Prostate gland (tissue), 2 donors: ENCODE results near the gene OR11G2. TPM values are rescaled to one million over a fixed set of nuclear protein-coding genes. Genes with fewer than 3 reads are reported as not detected.
"Not testable (repeated sequence)": the region's sequence is repeated elsewhere in the genome, so short reads cannot be mapped to it uniquely, and the experiment has no call there.

Experiments
- DNase-seq: peaks from one replicate; pipeline ENCODE4 v3.0.0-alpha.2; 2019; ENCODE audit warnings: low spot score
- H3K27ac ChIP-seq, 2 donors: fragments of 200-600 bp; sonication (generic); 2 replicates each; pipeline ENCODE4 v1.5.1; 2017 to 2019
- H3K27me3 ChIP-seq: fragments of 200-600 bp; sonication (generic); replicated peaks from 2 replicates; pipeline ENCODE4 v1.5.1; 2019; ENCODE audit not compliant: insufficient read depth
- H3K36me3 ChIP-seq, 2 donors: fragments of 200-600 bp; sonication (generic); 1 replicate in 1 of 2; 2 replicates in 1 of 2; pipeline versions ENCODE4 v1.5.1 to v1.8.1; 2017 to 2019
- H3K4me1 ChIP-seq: fragments of 200-600 bp; sonication (generic); replicated peaks from 2 replicates; pipeline ENCODE4 v1.5.1; 2019
- H3K4me3 ChIP-seq, 2 donors: fragments of 200-600 bp; sonication (generic); 2 replicates each; pipeline ENCODE4 v1.5.1; 2017 to 2019
- H3K9me3 ChIP-seq: fragments of 200-600 bp; sonication (generic); 2 replicates; pipeline ENCODE4 v1.5.1; 2017
- CTCF ChIP-seq, 4 experiments: fragments of 200-600 bp in 2 of 4; fragments of 450-650 bp in 2 of 4; sonication (generic) in 2 of 4; IDR thresholded peaks; 1 replicate in 3 of 4; 2 replicates in 1 of 4; pipeline ENCODE4 v1.5.1; 2016 to 2019; ENCODE audit warnings: antibody characterized with exemption in 4 of 4, mild to moderate bottlenecking in 2 of 4, moderate library complexity in 2 of 4
- POLR2A ChIP-seq: fragments of 450-650 bp; IDR thresholded peaks from one replicate; pipeline ENCODE4 v1.6.1; 2016; ENCODE audit warnings: antibody characterized with exemption, mild to moderate bottlenecking
- POLR2AphosphoS5 ChIP-seq: sonication (generic); formaldehyde crosslinking; IDR thresholded peaks from one replicate; pipeline ENCODE4 v1.6.1; 2017; ENCODE audit warnings: antibody characterized with exemption
- WGBS: methylation state at CpG from one replicate; pipeline ENCODE4 v1.1.5; 2018; 5-methylcytosine and 5-hydroxymethylcytosine counted together
- intact Hi-C: fragments of 100-400 bp; cut with DNase I; formaldehyde crosslinking; loops from one replicate; pipeline ENCODE4 v1.14.2; 2022
- total RNA-seq, 2 donors: library from RNA; depleted of rRNA; stranded (reverse); fragments of >200 nt; gene quantifications; one replicate each; pipeline ENCODE4 v1.1.0, GENCODE V29; 2016

OR11G2 gene
- total RNA-seq: not detected

GRCh38 chr14:20190596-20190995 is at the start of gene OR11G2:
Gene OR11G2, plus strand, starts transcription at chr14:20190896. Its CDS starts 6,542 bp downstream, at chr14:20197438.
- WGBS: 50% methylated on average over 1 of the region's 1 CpG
- no peaks in the 10 kb centered on the region for H3K9me3 ChIP-seq
- H3K27me3 ChIP-seq: no peaks in the 10 kb centered on the region
- H3K36me3 ChIP-seq: no peaks in the 10 kb centered on the region
- H3K27ac ChIP-seq: no peak within 1 kb of the TSS
- no peak for DNase-seq
- no peak within 1 kb of the TSS for H3K4me3 ChIP-seq
- intact Hi-C loops: no loop called here
- no peak for TF ChIP-seq CTCF (IDR thresholded peaks at IDR 0.05)
- no peak for TF ChIP-seq POLR2AphosphoS5
- TF ChIP-seq POLR2A: no peak
- H3K4me1 ChIP-seq: no peaks in the 10 kb centered on the region

- TF ChIP-seq POLR2AphosphoS5: no peak
- no peak for TF ChIP-seq CTCF (IDR thresholded peaks at IDR 0.05)
- TF ChIP-seq POLR2A: no peak
- Histone ChIP-seq H3K27me3 (no peaks in the 10 kb centered on the region), H3K27ac (no peak overlapping the region), H3K9me3 (no peaks in the 10 kb centered on the region), H3K36me3 (no peaks in the 10 kb centered on the region), H3K4me3 (no peak overlapping the region), H3K4me1 (no peaks in the 10 kb centered on the region)
- intact Hi-C loops: no loop called here
- WGBS: 23% methylated on average over 7 of the region's 7 CpGs
- DNase-seq: no peak
These were observed 46.8 kb upstream of the OR11G2 start for GRCh38 chr14:20143911-20144310.

- intact Hi-C loops: no loop called here
- no peak overlapping the region for H3K4me3 ChIP-seq
- no peaks in the 10 kb centered on the region for H3K9me3 ChIP-seq
- no peak for TF ChIP-seq POLR2AphosphoS5
- no peak for TF ChIP-seq POLR2A
- TF ChIP-seq CTCF (IDR thresholded peaks at IDR 0.05): no peak
- H3K36me3 ChIP-seq: no peaks in the 10 kb centered on the region
- H3K27ac ChIP-seq: no peak overlapping the region
- WGBS: 58% methylated on average over 1 of the region's 1 CpG
- no peaks in the 10 kb centered on the region for H3K4me1 ChIP-seq
- H3K27me3 ChIP-seq: no peaks in the 10 kb centered on the region
- DNase-seq: no peak
These were observed 45.9 kb upstream of the OR11G2 start for GRCh38 chr14:20144820-20145219.

- Histone ChIP-seq H3K27ac (no peak overlapping the region), H3K36me3 (no peaks in the 10 kb centered on the region), H3K9me3 (no peaks in the 10 kb centered on the region), H3K4me3 (no peak overlapping the region), H3K4me1 (no peaks in the 10 kb centered on the region), H3K27me3 (no peaks in the 10 kb centered on the region)
- no peak for TF ChIP-seq POLR2A
- no peak for TF ChIP-seq POLR2AphosphoS5
- TF ChIP-seq CTCF (IDR thresholded peaks at IDR 0.05): no peak
- intact Hi-C loops: no loop called here
- DNase-seq: no peak
These were observed 26.2 kb upstream of the OR11G2 start for GRCh38 chr14:20164462-20164861.

- Histone ChIP-seq H3K4me3 (no peak overlapping the region), H3K27ac (no peak overlapping the region), H3K4me1 (no peaks in the 10 kb centered on the region), H3K27me3 (no peaks in the 10 kb centered on the region), H3K9me3 (no peaks in the 10 kb centered on the region), H3K36me3 (no peaks in the 10 kb centered on the region)
- intact Hi-C loops: no loop called here
- no peak for DNase-seq
- TF ChIP-seq POLR2A (no peak), CTCF (IDR thresholded peaks at IDR 0.05) (no peak), POLR2AphosphoS5 (peak; percentile 28)
These were observed 23.6 kb upstream of the OR11G2 start for GRCh38 chr14:20167091-20167490.

- H3K27ac ChIP-seq, H3K27me3 ChIP-seq, DNase-seq, H3K9me3 ChIP-seq, H3K36me3 ChIP-seq, H3K4me3 ChIP-seq, intact Hi-C loops, H3K4me1 ChIP-seq: not testable (repeated sequence)
These were observed 20.8 kb upstream of the OR11G2 start for GRCh38 chr14:20169852-20170251.

GRCh38 chr14:20174205-20174604 is 16.5 kb upstream of the OR11G2 start:
- H3K9me3 ChIP-seq, DNase-seq, H3K27ac ChIP-seq, H3K4me3 ChIP-seq, intact Hi-C loops, H3K4me1 ChIP-seq, H3K36me3 ChIP-seq, H3K27me3 ChIP-seq: not testable (repeated sequence)
